ENCODE data around the gene KRTAP10-12. TPM values are rescaled to one million over a fixed set of nuclear protein-coding genes. Genes with fewer than 3 reads are reported as not detected.

Gene KRTAP10-12
- polyA plus RNA-seq, 1 of the 3 experiments (the other 2 are of a cell fraction), result not detected

GRCh38 chr21:44649521-44650100 is 47.4 kb upstream of the KRTAP10-12 start:
- ChIA-PET POLR2A (no interaction called here), CTCF (interaction anchor here (1.9 kb wide), 1 partner anchor 12 kb away, joined by 4 read pairs; the partner anchor contains the start of gene KRTAP10-10)
- Histone ChIP-seq H3K9me2 (no peaks in the 10 kb centered on the region), H3K36me3 (replicated peaks in 1 of 2; ENCODE audit: control insufficient read depth in 1 of 2, insufficient read depth in 2 of 2, low read length in 1 of 2) (no peaks in the 10 kb centered on the region), H3K79me2 (ENCODE audit: insufficient read depth) (no peaks in the 10 kb centered on the region), H2AFZ (ENCODE audit: low read depth) (no peak overlapping the region), H4K20me1 (ENCODE audit: insufficient read depth) (no peaks in the 10 kb centered on the region), H3F3A (replicated peaks; ENCODE audit: insufficient read depth) (no peaks in the 10 kb centered on the region), H3K9me3 (0 out of 2 replicates have a peak, but pooled peaks cover under 1% of the 10 kb centered on the region), H3K9ac (no peak overlapping the region), H3K4me3 (ENCODE audit: low read depth in 2 of 2, low read length in 1 of 2) (no peak overlapping the region), H3K27me3 (ENCODE audit: insufficient read depth) (peaks cover 62% of the 10 kb centered on the region), H3K4me2 (no peak overlapping the region), H3K4me1 (ENCODE audit: control insufficient read depth in 1 of 2, insufficient read depth in 2 of 2, low read depth in 1 of 2, low read length in 1 of 2) (no peaks in the 10 kb centered on the region), H3K27ac (ENCODE audit: low read depth in 2 of 2, low read length in 1 of 2) (no peak overlapping the region)
- 35% methylated on average over 17 of the region's 18 CpGs for WGBS (ENCODE audit: low lambda C conversion rate)
- TF ChIP-seq SMC3 (IDR thresholded peaks at IDR 0.05; ENCODE audit: low read depth, low read length) (no peak), RAD21 (IDR thresholded peaks at IDR 0.05; ENCODE audit: low read length) (no peak), TAF1 (IDR thresholded peaks at IDR 0.05; ENCODE audit: borderline replicate concordance, low read depth, low read length) (no peak), MEF2A (IDR thresholded peaks at IDR 0.05; ENCODE audit: borderline replicate concordance, low read depth) (no peak), NFIC (IDR thresholded peaks at IDR 0.05; ENCODE audit: borderline replicate concordance) (no peak), MXI1 (IDR thresholded peaks at IDR 0.05; ENCODE audit: low read depth, low read length) (no peak), TEAD4 (IDR thresholded peaks at IDR 0.05; ENCODE audit: borderline replicate concordance, insufficient read depth) (no peak), FOXJ3 (CRISPR knock-in tag; IDR thresholded peaks at IDR 0.05) (no peak), USF1 (IDR thresholded peaks at IDR 0.05; ENCODE audit: borderline replicate concordance, low read depth) (no peak), FOSL2 (IDR thresholded peaks at IDR 0.05; ENCODE audit: borderline replicate concordance, low read depth) (no peak), POLR2AphosphoS5 (IDR thresholded peaks at IDR 0.05; ENCODE audit: low read depth, low read length) (no peak), EZH2phosphoT487 (IDR thresholded peaks at IDR 0.05; ENCODE audit: borderline replicate concordance, low read depth) (no peak), TCF12 (IDR thresholded peaks at IDR 0.05) (no peak), CHD2 (IDR thresholded peaks at IDR 0.05; ENCODE audit: low read length, partially characterized antibody) (no peak), GABPA (IDR thresholded peaks at IDR 0.05; ENCODE audit: low read depth) (no peak), USF2 (IDR thresholded peaks at IDR 0.05; ENCODE audit: borderline replicate concordance, low read depth, low read length) (no peak)
- no peak for DNase-seq

Data from SK-N-SH (cell line).